Natural killer cell (primary cell): ENCODE data around the gene WDR59. TPM values are rescaled to one million over a fixed set of nuclear protein-coding genes. Genes with fewer than 3 reads are reported as not detected.
"Not testable (repeated sequence)": the region's sequence is repeated elsewhere in the genome, so short reads cannot be mapped to it uniquely, and the experiment has no call there.

Experiments used
- ATAC-seq, 3 donors: fragments of 150-1000 bp in 2 of 3; fragments of 200-7000 bp in 1 of 3; cut with Tn5 transposase; 1 replicate in 1 of 3; 2 replicates in 2 of 3; pipeline ENCODE4 v1.10.0; 2021; ENCODE audit warnings: mild to moderate bottlenecking in 2 of 3, moderate library complexity in 2 of 3
- DNase-seq, 2 donors: peaks; one replicate each; pipeline versions ENCODE4 v3.0.0 to v3.0.0-alpha.2; 2013 to 2021; ENCODE audit warnings: mixed read lengths in 1 of 2
- H3K27ac ChIP-seq: one replicate; pipeline ENCODE4 v1.5.1; 2013; ENCODE audit warnings: mild to moderate bottlenecking, low read length
- H3K27me3 ChIP-seq: one replicate; pipeline ENCODE4 v1.6.1; 2013; ENCODE audit warnings: low read length; ENCODE audit not compliant: control insufficient read depth, insufficient read depth
- H3K36me3 ChIP-seq: one replicate; pipeline ENCODE4 v1.6.1; 2013; ENCODE audit warnings: low read length; ENCODE audit not compliant: control insufficient read depth, insufficient read depth
- H3K4me1 ChIP-seq: one replicate; pipeline ENCODE4 v1.6.1; 2013; ENCODE audit warnings: low read length; ENCODE audit not compliant: control insufficient read depth, insufficient read depth
- H3K4me3 ChIP-seq: one replicate; pipeline ENCODE4 v1.5.1; 2013; ENCODE audit warnings: low read length
- H3K9me3 ChIP-seq: one replicate; pipeline ENCODE4 v1.6.1; 2013; ENCODE audit warnings: low read length; ENCODE audit not compliant: control insufficient read depth, insufficient read depth
- H3K27ac Mint-ChIP-seq, 2 donors: one replicate each; pipeline ENCODE4 v1.8.0; 2022; ENCODE audit warnings: mild to moderate bottlenecking in 2 of 2, mixed read lengths in 2 of 2, moderate library complexity in 1 of 2
- H3K27me3 Mint-ChIP-seq, 2 donors: one replicate each; pipeline ENCODE4 v1.8.0; 2022; ENCODE audit warnings: low read depth in 2 of 2, mixed read lengths in 2 of 2
- H3K36me3 Mint-ChIP-seq: one replicate; pipeline ENCODE4 v1.8.0; 2022; ENCODE audit warnings: mixed read lengths
- H3K4me1 Mint-ChIP-seq, 2 donors: one replicate each; pipeline ENCODE4 v1.8.0; 2022; ENCODE audit warnings: mixed read lengths in 2 of 2
- H3K4me3 Mint-ChIP-seq: one replicate; pipeline ENCODE4 v1.8.0; 2022; ENCODE audit warnings: mild to moderate bottlenecking, moderate library complexity, mixed read lengths
- H3K9me3 Mint-ChIP-seq, 2 donors: one replicate each; pipeline ENCODE4 v1.8.0; 2022; ENCODE audit warnings: mixed read lengths in 2 of 2
- WGBS: methylation state at CpG from one replicate; pipeline ENCODE4 v1.1.7; 2013; ENCODE audit warnings: missing lambda C conversion rate; ENCODE audit not compliant: insufficient coverage; 5-methylcytosine and 5-hydroxymethylcytosine counted together
- intact Hi-C: fragments of 100-400 bp; cut with micrococcal nuclease; formaldehyde crosslinking; loops from one replicate; pipeline ENCODE4 v1.14.2; 2022
- total RNA-seq, 4 donors: library from RNA; stranded (reverse); fragments of 120-200 nt in 1 of 4; gene quantifications; one replicate each; pipeline versions ENCODE4 v1.2.3 to v1.2.4, GENCODE V29; 2013 to 2022
- TF ChIP-seq, protein P1 (sequence below): fragments of 200-600 bp; IDR thresholded peaks from one replicate; pipeline ENCODE4 v1.8.0; 2022; ENCODE audit warnings: antibody characterized with exemption

WDR59 gene
- total RNA-seq, 3 donors from 2014 or later (not counting 1 experiment from before 2014, with no cell fraction given) = 60.5 to 83.7 (median 73.2) TPM

DNA sequence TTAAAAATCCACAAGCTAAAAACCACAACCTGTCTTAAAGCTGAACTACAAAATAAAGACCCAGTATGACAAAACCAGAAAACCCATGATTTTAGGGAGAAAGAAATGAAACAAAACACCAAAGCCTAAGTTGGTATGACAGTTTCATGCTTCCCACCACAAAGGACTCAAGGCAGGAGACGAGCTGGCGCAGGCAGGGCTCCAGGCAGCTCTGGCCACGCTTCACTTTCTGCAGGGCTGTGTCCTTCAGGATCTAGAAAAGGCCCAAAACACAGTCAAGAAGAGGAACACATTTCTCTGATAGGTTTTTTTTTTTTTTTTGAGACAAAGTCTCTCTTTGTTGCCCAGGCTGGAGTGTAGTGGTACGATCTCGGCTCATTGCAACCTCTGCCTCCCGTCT is 75.3 kb downstream of the WDR59 start:
- Mint-ChIP-seq H3K9me3 (peaks cover 0 to 12% of the 10 kb centered on the region in 2 donors), H3K4me1 (no peaks in the 10 kb centered on the region), H3K27me3 (no peaks in the 10 kb centered on the region), H3K4me3 (no peak overlapping the region), H3K27ac (no peak overlapping the region), H3K36me3 (peaks cover 44% of the 10 kb centered on the region)
- H3K9me3 ChIP-seq = peaks cover 31% of the 10 kb centered on the region
- H3K36me3 ChIP-seq = peaks cover 41% of the 10 kb centered on the region
- H3K4me3 ChIP-seq = no peak overlapping the region
- H3K27me3 ChIP-seq = no peaks in the 10 kb centered on the region
- no peak for DNase-seq
- no peaks in the 10 kb centered on the region for H3K4me1 ChIP-seq
- WGBS = 99% methylated on average over 6 of the region's 6 CpGs
- intact Hi-C loops = no loop called here
- TF ChIP-seq, protein P1, sequence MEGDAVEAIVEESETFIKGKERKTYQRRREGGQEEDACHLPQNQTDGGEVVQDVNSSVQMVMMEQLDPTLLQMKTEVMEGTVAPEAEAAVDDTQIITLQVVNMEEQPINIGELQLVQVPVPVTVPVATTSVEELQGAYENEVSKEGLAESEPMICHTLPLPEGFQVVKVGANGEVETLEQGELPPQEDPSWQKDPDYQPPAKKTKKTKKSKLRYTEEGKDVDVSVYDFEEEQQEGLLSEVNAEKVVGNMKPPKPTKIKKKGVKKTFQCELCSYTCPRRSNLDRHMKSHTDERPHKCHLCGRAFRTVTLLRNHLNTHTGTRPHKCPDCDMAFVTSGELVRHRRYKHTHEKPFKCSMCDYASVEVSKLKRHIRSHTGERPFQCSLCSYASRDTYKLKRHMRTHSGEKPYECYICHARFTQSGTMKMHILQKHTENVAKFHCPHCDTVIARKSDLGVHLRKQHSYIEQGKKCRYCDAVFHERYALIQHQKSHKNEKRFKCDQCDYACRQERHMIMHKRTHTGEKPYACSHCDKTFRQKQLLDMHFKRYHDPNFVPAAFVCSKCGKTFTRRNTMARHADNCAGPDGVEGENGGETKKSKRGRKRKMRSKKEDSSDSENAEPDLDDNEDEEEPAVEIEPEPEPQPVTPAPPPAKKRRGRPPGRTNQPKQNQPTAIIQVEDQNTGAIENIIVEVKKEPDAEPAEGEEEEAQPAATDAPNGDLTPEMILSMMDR = no peak
- ATAC-seq = no peak
- H3K27ac ChIP-seq = no peak overlapping the region

DNA sequence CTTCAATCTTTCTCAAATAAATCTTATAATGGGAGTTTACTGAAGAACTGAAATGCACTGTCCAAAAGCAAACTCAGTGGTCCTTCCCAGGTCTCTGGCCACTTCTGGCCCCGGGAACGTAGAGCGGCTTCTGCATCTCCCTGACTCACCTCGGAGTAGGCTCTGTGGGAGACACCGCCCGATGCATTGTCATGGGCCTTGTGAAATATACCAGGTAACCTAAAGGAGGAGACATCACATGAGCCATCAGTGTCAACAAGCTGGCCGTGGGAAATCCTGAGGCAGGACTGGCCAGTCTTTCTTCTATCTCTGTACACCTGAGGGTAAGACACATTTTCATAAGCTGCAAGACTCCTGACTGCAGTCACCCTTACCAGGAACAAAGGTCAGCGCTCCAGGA is 76.2 kb downstream of the WDR59 start:
- H3K27me3 Mint-ChIP-seq, H3K27ac ChIP-seq, H3K27ac Mint-ChIP-seq, H3K4me3 ChIP-seq, H3K27me3 ChIP-seq, H3K4me1 ChIP-seq, ATAC-seq, H3K4me1 Mint-ChIP-seq, intact Hi-C loops, DNase-seq, H3K4me3 Mint-ChIP-seq: not testable (repeated sequence)
- Histone ChIP-seq H3K36me3 (peaks cover 39% of the 10 kb centered on the region), H3K9me3 (peaks cover 25% of the 10 kb centered on the region)
- H3K36me3 Mint-ChIP-seq = peaks cover 40% of the 10 kb centered on the region
- H3K9me3 Mint-ChIP-seq = peaks cover 0 to 12% of the 10 kb centered on the region in 2 donors
- WGBS = 98% methylated on average over 6 of the region's 8 CpGs

DNA sequence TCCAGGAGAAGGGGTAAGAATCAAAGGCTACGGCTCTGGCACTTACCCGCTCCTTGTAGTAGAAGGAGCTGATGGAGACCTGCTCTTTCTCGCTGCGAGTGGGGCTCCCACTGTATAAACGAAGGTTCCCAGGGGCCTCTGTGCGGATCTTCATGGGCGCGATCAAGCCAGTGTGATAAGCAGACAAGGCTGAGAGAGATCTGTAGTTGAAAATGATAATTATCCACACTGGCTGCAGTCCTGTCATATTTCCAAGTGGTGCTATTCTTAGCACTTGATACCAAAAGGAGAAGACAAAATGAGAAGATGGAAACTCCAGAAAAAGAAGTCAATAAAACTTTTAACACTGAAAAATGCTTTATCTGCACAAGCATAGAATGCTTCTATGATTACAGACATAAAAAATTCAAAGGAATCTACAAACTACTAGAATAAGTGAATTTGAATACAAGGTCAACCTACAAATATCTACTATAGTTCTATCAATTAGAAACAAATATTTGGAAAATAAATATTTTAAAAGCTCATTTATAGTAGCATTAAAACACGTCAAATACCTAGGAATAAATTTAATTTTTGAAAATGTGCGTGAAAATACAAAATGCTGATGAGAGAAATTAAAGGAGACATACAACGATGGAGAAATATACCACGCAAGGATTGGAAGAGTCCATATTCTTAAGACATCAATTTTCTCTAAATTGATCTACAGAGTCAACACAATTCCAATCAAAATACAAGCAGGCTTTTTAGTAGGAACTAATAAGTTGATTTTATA is 80.8 kb downstream of the WDR59 start:
- H3K4me1 ChIP-seq = no peaks in the 10 kb centered on the region
- peaks cover 30% of the 10 kb centered on the region for H3K36me3 ChIP-seq
- Mint-ChIP-seq H3K9me3 (no peaks in the 10 kb centered on the region), H3K4me1 (no peaks in the 10 kb centered on the region), H3K36me3 (peaks cover 30% of the 10 kb centered on the region), H3K27me3 (no peaks in the 10 kb centered on the region), H3K27ac (no peak overlapping the region), H3K4me3 (no peak overlapping the region)
- no peaks in the 10 kb centered on the region for H3K27me3 ChIP-seq
- no peak for ATAC-seq
- TF ChIP-seq, protein P1 = no peak
- no peaks in the 10 kb centered on the region for H3K9me3 ChIP-seq
- WGBS = 99% methylated on average over 8 of the region's 12 CpGs
- DNase-seq = no peak
- intact Hi-C loops = no loop called here
- no peak overlapping the region for H3K27ac ChIP-seq
- H3K4me3 ChIP-seq = no peak overlapping the region

DNA sequence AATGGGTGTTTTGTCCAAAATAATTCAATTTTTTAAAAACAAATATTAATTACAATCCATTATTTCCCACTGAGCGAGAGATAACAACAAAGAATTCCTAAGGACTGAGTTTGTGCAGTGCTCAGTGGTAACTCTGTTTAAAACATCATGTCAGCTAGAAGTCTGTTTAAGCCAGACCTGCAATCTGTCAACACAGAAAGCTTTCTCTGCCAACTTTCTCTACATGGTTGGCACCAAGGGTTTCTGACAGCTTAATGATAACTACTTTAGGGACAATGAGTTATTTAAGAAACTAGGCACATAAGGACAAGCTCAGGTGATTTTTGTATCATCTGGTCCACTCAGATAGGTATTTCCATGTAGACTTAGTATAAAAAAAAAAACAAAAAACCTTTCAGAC is 81.8 kb downstream of the WDR59 start:
- Mint-ChIP-seq H3K4me1 (no peaks in the 10 kb centered on the region), H3K27ac (no peak overlapping the region), H3K27me3 (no peaks in the 10 kb centered on the region), H3K9me3 (no peaks in the 10 kb centered on the region), H3K4me3 (no peak overlapping the region), H3K36me3 (peaks cover 30% of the 10 kb centered on the region)
- 100% methylated on average over 1 of the region's 1 CpG for WGBS
- Histone ChIP-seq H3K9me3 (no peaks in the 10 kb centered on the region), H3K36me3 (peaks cover 32% of the 10 kb centered on the region), H3K4me1 (no peaks in the 10 kb centered on the region), H3K27me3 (no peaks in the 10 kb centered on the region), H3K4me3 (no peak overlapping the region), H3K27ac (no peak overlapping the region)
- no peak for DNase-seq
- intact Hi-C loops = no loop called here
- ATAC-seq = no peak
- TF ChIP-seq, protein P1 = no peak
